Heart right ventricle (tissue), 16 donors: ENCODE data around the gene CSF3R. TPM values are rescaled to one million over a fixed set of nuclear protein-coding genes. Genes with fewer than 3 reads are reported as not detected.

ENCODE experiments used
- ATAC-seq, 8 donors: fragments of 200-7000 bp; cut with Tn5 transposase; one replicate each; pipeline ENCODE4 v1.9.1; 2020; ENCODE audit warnings: mild to moderate bottlenecking in 8 of 8, moderate library complexity in 8 of 8, moderate number of reproducible peaks in 1 of 8
- DNase-seq, 2 donors: peaks; one replicate each; pipeline ENCODE4 v3.0.0-alpha.2; 2020
- H3K27ac ChIP-seq, 10 donors: fragments of 200-600 bp; sonication (generic) in 2 of 10; one replicate each; pipeline versions ENCODE4 v1.5.0 to v1.8.0; 2020 to 2022; ENCODE audit warnings: mild to moderate bottlenecking in 3 of 10
- H3K27me3 ChIP-seq, 7 donors: fragments of 200-600 bp; one replicate each; pipeline ENCODE4 v1.8.0; 2021 to 2022; ENCODE audit warnings: mild to moderate bottlenecking in 2 of 7
- H3K36me3 ChIP-seq, 9 donors: fragments of 200-600 bp; sonication (generic) in 1 of 9; one replicate each; pipeline versions ENCODE4 v1.5.0 to v1.8.0; 2020 to 2022; ENCODE audit warnings: mild to moderate bottlenecking in 2 of 9
- H3K4me1 ChIP-seq, 9 donors: fragments of 200-600 bp; sonication (generic) in 1 of 9; one replicate each; pipeline versions ENCODE4 v1.5.0 to v1.8.0; 2020 to 2022; ENCODE audit warnings: mild to moderate bottlenecking in 4 of 9
- H3K4me3 ChIP-seq, 10 donors: fragments of 200-600 bp; sonication (generic) in 2 of 10; one replicate each; pipeline versions ENCODE4 v1.5.0 to v1.8.0; 2020 to 2022; ENCODE audit warnings: mild to moderate bottlenecking in 7 of 10, moderate library complexity in 2 of 10
- H3K9me3 ChIP-seq, 11 donors: fragments of 200-600 bp in 10 of 11; sonication (generic) in 2 of 11; one replicate each; pipeline versions ENCODE4 v1.5.0 to v1.8.0; 2013 to 2022; ENCODE audit warnings: mild to moderate bottlenecking in 2 of 11, control low read depth in 1 of 11, moderate library complexity in 1 of 11
- CTCF ChIP-seq, 9 donors: fragments of 200-600 bp; sonication (generic) in 2 of 9; IDR thresholded peaks; one replicate each; pipeline versions ENCODE4 v1.5.0 to v1.8.0; 2021 to 2022; ENCODE audit warnings: antibody characterized with exemption in 9 of 9, mild to moderate bottlenecking in 5 of 9, moderate library complexity in 1 of 9
- WGBS, 2 donors: extraction: QIAGEN DNeasy Blood & Tissue Kit; methylation state at CpG; one replicate each; pipeline ENCODE4 v1.1.7; 2013; ENCODE audit warnings: inconsistent platforms in 1 of 2; 5-methylcytosine and 5-hydroxymethylcytosine counted together
- intact Hi-C, 10 donors: fragments of 100-400 bp; cut with DNase I; formaldehyde crosslinking; loops; one replicate each; pipeline versions ENCODE4 v1.11.1 to v1.14.2; 2022
- polyA plus RNA-seq, 2 donors: library from polyadenylated mRNA; stranded (reverse); fragments of 200-250 nt; gene quantifications; one replicate each; pipeline ENCODE4 v1.2.3, GENCODE V29; 2013
- total RNA-seq, 10 donors: library from RNA; stranded (reverse); fragmentation: NEBNext Ultra II Directional in 3 of 10; extraction: Animal tissue kit (Norgen Biotek cat#: 25700) in 3 of 10; gene quantifications; one replicate each; pipeline versions ENCODE4 v1.2.1 to v1.2.4, GENCODE V29; 2021 to 2023
- donor health status: Arrhythmogenic right ventricular cardiomyopathy.
- donor health status: ischemic (EF 13 %, LVEDD 7.1; RV severe dilation, severe dysfunction).
- donor health status: healthy with polysubstance abuse.
- donor health status: DM: no; HTN: yes; CAD: no.
- donor health status: DM: no; HTN: no; CAD: no.
- donor health status: ischemic (EF 25% LVEDD 6.9; RV normal size, moderate dysfunction).
- donor health status: ischemic (EF 25% LVEDD 5.7; RV mildly dilated, moderate dysfunction).
- donor health status: healthy.
- donor health status: DM: yes; HTN: yes; CAD: no.
- donor health status: Ischemic cardiomyopathy.
- donor health status: ischemic (EF 35%, LVEDD 5.7; RV mildly dilated, moderate dysfunction).
- donor health status: nonischemic (EF 11% LVEDD 7.7; RV severe dilation, severe dysfunction).
- donor health status: DM: yes; HTN: yes; CAD: no.
- donor health status: PGD.
- donor health status: ischemic (EF 29% LVEDD 5.4; RV normal size, mild dysfunction).
- donor health status: nonischemic (EF 23%, LVEDD 6.1; RV moderate dilation, normal function).

The CSF3R gene
- total and polyA plus RNA-seq, 12 donors, result 1.8 to 13.9 (median 4.2) TPM

GRCh38 chr1:36450919-36451305 lies 31.8 kb downstream of the CSF3R start:
- Histone ChIP-seq H3K27ac (peak overlapping the region; percentile 90 to 99 (median 95)), H3K27me3 (no peaks in the 10 kb centered on the region), H3K4me1 (peaks cover 0 to 36% (median 13%) of the 10 kb centered on the region in 9 donors), H3K36me3 (peaks cover 0 to 20% (median 15%) of the 10 kb centered on the region in 9 donors), H3K4me3 (peak overlapping the region; percentile 45 to 83 (median 67)), H3K9me3 (no peaks in the 10 kb centered on the region)
- no peak for TF ChIP-seq CTCF (IDR thresholded peaks at IDR 0.05)
- ATAC-seq (peak in 7 of 8 donors; percentile 2 to 35 (median 11)), DNase-seq (no peak)
- intact Hi-C loops, result no loop called here
- 28 to 31% methylated on average over 18 of the region's 18 CpGs for WGBS, 2 donors

- Histone ChIP-seq H3K36me3 (peaks cover 0 to 15% (median 10%) of the 10 kb centered on the region in 9 donors), H3K4me1 (peaks cover 0 to 36% (median 13%) of the 10 kb centered on the region in 9 donors), H3K27me3 (no peaks in the 10 kb centered on the region), H3K4me3 (peak within 1 kb of the TSS; percentile 45 to 83 (median 67)), H3K9me3 (no peaks in the 10 kb centered on the region), H3K27ac (peak within 1 kb of the TSS; percentile 90 to 99 (median 95))
- intact Hi-C loops, result no loop called here
- WGBS, 2 donors, result 0 to 1% methylated on average over 48 of the region's 48 CpGs
- ATAC-seq (peak; percentile 97 to 100 (median 99)), DNase-seq (peak; percentile 95)
- no peak for TF ChIP-seq CTCF (IDR thresholded peaks at IDR 0.05)
These were observed 32.3 kb downstream of the CSF3R start, which contains the start of gene OSCP1 for GRCh38 chr1:36450270-36450918. Gene OSCP1 (minus strand): TSS chr1:36450451. CDS start chr1:36450369, 82 bp downstream.

GRCh38 chr1:36448530-36449056 lies 34.1 kb downstream of the CSF3R start:
- WGBS, 2 donors, result 84 to 89% methylated on average over 4 of the region's 4 CpGs
- ATAC-seq (no peak), DNase-seq (no peak)
- Histone ChIP-seq H3K4me1 (peaks cover 0 to 36% (median 13%) of the 10 kb centered on the region in 9 donors), H3K27me3 (no peaks in the 10 kb centered on the region), H3K36me3 (peaks cover 0 to 5% (median 0%) of the 10 kb centered on the region in 9 donors), H3K4me3 (no peak overlapping the region), H3K9me3 (no peaks in the 10 kb centered on the region), H3K27ac (no peak overlapping the region)
- intact Hi-C loops, result no loop called here
- no peak for TF ChIP-seq CTCF (IDR thresholded peaks at IDR 0.05)

- H3K27ac ChIP-seq, result no peak overlapping the region
- H3K36me3 ChIP-seq, result peaks cover 0 to 9% (median 0%) of the 10 kb centered on the region in 9 donors
- intact Hi-C loops, result no loop called here
- no peak overlapping the region for H3K4me3 ChIP-seq
- ATAC-seq (no peak), DNase-seq (no peak)
- H3K4me1 ChIP-seq, result peaks cover 0 to 36% (median 13%) of the 10 kb centered on the region in 9 donors
- no peaks in the 10 kb centered on the region for H3K9me3 ChIP-seq
- no peaks in the 10 kb centered on the region for H3K27me3 ChIP-seq
- TF ChIP-seq CTCF (IDR thresholded peaks at IDR 0.05), result no peak
These were observed 35.3 kb downstream of the CSF3R start for GRCh38 chr1:36447450-36447849.
